HG03103 (cell line): Measurements from ENCODE around the gene CNKSR3.

Source experiments
- ATAC-seq: cut with Tn5 transposase; IDR thresholded peaks from one replicate; pipeline ENCODE4 v1.9.1; 2021; ENCODE audit warnings: low read depth; ENCODE audit not compliant: unreplicated experiment

The CNKSR3 gene

GRCh38 chr6:154458565-154459470 is 51.7 kb downstream of the CNKSR3 start:
- ATAC-seq: no peak

DNA sequence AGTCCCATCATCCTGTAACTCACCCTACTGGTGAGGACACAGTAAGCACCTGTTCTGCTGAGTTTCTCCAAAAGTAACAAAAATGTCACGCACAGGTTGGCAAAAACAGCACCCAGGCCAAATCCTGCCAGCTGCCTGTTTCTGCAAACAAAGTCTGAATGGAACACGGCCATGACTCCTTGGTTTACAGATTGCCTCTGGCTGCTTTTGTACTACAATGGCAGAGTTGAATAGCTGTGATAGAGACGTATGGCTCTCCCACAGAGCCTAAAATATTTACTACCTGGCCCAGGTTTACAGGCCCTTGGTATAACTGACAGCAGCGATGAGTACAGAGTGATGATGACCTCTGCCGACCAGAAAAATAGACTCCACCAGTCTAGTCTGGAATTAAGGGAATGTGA is 52.6 kb downstream of the CNKSR3 start:
- ATAC-seq: no peak

DNA sequence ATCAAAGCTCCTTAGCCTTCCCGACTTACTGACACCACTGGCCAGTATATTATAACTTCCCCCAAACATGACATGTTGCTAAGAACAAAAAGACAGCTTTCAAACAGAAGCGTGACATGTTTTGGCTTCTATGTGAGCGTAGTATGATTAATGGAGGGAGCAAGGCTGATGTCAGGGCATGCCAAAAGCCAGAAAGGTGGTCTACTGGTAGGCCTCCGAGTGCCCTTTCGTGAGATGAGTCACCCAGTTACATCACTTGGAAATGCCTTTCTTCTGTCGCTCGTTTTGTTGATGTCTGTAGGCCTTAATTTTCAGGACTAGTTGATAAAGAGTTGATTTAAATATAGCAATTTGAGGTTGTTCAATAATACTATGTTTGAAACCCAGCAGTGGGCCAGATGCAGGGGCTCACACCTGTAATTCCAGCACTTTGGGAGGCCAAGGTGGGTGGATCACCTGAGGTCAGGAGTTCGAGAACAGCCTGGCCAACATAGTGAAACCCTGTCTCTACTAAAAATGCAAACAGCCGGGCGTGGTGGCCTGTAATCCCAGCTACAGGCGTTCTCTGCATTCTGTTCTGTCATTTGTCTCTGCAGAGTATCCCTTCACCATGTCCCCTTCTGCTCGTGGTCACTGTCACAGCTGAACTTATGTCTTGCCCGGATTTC is 53.3 kb downstream of the CNKSR3 start:
- ATAC-seq: no peak

DNA sequence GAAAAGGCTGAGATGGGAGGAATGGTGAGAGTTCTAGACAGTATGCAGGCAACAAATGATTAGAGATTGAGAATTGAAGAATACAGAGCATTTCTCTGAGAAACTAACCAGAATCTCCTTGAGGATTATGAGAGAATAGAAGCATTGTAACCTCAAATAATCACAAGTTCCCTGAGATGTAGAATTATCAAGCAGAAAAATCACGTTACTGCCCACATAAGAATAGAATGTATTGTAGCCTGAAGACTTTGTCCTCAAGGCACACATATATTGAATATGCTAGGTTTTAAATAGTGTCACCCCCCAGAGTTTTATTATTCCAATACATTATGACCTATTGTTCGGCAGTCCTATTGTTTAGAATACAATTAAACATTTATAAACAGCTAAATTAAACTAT is 57.2 kb downstream of the CNKSR3 start:
- no peak for ATAC-seq

DNA sequence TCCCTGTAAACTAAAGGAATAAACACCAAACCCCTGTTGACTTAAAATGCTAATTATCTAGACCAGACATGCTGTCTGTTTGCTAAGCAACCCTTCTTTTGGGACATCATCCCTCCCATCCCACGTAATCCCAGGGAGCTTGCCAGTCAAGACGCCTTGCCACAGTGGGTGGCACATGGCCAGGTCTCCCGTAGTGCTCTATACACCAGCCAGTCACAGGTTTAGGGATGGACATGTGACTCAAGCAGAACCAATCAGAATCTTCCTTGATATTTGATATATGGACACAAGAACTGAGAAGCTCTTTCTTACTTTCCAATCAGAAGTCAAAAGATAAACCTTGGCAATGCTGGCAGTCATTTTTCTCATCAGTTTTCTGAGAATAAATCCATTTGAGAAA is 60.0 kb downstream of the CNKSR3 start:
- ATAC-seq: no peak

GRCh38 chr6:154448448-154449096 is 61.9 kb downstream of the CNKSR3 start:
- ATAC-seq: no peak

DNA sequence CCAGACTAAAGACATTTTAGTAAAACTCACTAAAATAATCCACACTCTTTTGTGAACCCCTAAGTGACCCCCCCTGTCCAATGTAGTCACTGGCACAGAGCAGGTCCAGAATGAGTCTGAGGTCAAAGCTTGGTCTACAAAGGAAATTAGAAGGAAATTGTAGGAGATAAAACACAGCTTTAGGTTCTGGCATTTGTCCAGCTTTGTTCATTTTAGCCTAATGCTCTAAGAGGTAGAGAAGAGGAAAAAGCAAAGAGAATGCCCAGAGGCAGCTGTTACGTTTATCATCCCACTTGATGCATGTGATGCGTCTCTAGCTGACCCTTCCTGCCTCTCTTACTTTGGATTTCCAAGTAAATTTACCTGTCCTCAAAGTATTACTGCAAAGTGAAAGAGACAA is 62.5 kb downstream of the CNKSR3 start:
- ATAC-seq: no peak

- no peak for ATAC-seq
These were observed 63.5 kb downstream of the CNKSR3 start for GRCh38 chr6:154446984-154447383.

- no peak for ATAC-seq
These were observed 65.1 kb downstream of the CNKSR3 start for GRCh38 chr6:154445417-154445816.

DNA sequence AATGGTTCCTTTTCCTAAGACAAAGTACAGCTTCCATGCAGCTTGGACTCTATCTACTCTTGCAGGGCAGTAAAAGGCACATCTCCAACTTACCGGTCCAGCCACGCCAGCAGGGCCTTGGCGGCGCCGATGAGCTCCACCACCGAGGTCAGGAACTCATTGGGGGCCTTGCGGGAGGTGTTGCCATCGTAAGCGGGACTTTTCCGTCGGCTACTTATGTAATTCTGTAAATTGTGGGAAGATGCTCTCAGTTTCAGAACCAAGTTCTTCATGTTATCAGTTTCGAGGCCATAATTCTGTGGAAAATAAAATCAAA is 68.5 kb downstream of the CNKSR3 start:
- ATAC-seq: no peak

DNA sequence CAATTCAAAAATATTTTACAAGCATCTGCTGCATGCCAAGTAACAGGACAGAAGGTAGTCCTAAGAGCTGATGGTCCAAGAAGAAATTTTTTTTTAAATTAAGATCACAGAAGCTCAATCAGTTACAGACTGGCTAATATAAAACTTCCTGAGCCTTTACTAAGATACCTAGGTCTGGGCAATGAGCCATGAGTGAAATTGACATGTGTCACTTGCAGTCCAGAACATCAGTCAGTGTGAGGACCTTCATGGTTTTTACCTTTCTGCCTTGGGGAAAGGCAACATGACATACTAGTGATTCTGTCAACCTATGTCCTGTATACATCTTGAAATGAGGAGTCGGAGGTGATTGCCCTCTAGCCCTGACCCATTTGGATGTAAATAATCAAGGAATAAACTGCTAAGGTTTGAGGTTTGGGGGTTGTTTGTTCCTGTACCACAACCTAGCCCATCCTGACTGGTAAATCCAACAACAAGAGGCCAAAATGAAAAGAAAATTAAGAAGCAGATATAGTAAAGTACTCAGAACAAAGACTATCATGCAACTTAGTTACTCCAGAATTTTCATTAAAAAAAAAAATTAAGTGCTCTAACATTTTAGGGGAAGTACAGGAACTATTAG is 70.0 kb downstream of the CNKSR3 start:
- ATAC-seq: no peak

GRCh38 chr6:154440022-154440421 is 70.5 kb downstream of the CNKSR3 start:
- no peak for ATAC-seq

- ATAC-seq: no peak
These were observed 71.5 kb downstream of the CNKSR3 start for GRCh38 chr6:154438882-154439415.

DNA sequence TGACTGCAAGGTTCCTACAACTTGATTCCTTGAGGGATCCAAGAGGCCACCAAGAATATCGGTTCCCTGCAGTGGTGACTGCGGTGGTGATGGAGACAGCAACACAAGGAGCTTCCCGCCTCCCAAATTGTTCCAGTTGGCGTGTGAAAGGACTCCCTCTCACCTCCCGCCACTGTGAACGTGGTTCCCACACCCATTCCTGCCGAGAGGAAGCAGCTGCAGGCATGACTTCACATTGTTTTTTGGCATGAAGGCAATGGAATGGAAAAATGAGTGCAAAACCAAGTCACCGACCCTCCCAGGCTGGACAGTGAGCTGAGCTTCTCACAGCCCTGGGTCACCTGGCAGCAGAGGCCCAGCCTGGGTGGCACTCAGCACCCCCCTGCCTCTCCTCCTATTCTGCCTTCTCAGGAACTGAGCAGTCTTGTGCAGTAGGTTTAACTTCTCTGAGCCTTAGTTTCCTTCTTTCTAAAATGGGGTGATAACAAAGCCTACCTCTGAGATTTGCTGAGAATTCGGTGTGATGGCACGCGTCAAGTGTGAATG is 75.0 kb downstream of the CNKSR3 start:
- no peak for ATAC-seq

- ATAC-seq: no peak
These were observed 75.8 kb downstream of the CNKSR3 start for GRCh38 chr6:154434662-154435061.

DNA sequence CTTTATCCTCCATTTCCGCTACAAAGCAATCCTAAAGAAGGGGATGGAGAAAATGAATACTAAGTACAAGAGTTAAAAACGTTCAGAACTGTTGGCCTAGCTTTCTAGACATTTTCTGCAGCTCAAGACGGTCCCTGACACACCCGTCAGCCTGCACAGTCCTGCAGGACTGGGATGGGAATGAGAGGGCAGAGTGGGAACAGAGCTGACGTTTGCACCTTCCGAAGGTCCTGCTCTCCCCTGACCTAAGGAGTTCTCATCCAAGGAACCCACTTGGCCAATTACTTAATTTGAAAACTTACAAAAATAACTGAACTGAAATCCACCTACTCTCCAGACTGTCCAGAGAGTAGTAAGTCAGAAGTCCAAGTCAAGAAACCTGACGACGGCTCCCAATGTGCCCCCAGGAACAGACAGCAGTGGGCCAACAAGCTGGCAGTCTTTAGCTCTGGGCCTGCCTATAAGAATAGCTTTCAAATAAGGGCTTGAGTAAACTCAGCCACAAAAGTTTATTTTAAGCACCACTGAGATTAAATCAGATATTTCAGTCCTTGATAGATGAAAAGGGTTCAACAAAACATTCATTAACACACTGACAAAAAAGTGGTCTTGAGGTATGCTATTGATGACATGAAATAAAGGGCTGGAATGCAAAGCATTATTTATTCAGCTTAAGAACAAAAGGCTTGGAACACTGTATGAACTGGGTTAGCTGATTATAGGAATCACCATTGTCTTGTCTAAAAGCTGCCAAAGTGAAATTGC is 76.8 kb downstream of the CNKSR3 start:
- no peak for ATAC-seq

DNA sequence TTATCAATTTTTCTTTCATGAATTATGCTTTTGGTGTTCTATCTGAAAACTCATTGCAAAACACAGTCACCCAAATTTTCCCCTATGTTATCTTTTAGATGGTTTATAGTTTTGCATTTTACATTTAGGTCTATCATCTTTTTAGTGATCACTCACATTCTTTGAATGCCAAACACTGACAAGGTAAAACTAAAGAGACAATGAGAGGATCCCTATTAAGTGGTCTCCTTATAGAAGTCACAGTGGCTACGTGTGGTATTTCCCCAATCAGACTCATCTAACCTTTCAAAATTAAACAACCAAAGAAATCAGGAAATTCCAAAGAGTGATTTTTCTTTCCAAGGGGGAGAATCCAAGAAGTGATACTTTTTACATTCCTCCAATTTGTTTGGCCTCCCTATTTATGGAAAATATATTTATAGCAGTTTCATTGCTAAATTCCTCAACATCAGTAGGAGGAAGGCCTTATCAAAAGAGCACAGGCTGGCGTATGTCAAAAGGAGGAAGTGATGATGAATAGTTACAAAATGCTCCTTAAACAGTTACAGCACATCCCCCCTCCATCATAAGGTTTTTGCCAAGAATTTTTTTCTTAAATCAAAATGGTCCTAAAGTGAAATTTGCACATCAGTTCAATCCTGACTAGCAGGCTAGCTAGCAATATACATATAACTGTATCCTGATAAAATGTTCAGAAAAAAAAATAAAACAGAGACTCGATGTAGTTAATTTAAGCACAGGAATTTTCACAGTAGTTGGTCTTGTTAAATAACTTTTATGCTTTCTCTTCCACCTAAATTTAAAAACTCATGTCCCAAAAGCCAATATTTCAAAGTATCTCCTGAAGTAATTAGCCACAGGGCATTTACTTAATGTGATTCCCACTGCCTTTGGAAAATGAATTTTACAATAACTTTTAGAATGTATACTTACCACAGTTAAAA is 77.7 kb downstream of the CNKSR3 start:
- ATAC-seq: no peak

- ATAC-seq: no peak
These were observed 80.0 kb downstream of the CNKSR3 start for GRCh38 chr6:154430481-154430919.

GRCh38 chr6:154429711-154430110 is 80.8 kb downstream of the CNKSR3 start:
- ATAC-seq: no peak
